ENCODE measurements around the gene PCDHA8. TPM values are rescaled to one million over a fixed set of nuclear protein-coding genes. Genes with fewer than 3 reads are reported as not detected.

Gene PCDHA8
- total RNA-seq, 1 donor from 2014 or later: 0.52 TPM

DNA sequence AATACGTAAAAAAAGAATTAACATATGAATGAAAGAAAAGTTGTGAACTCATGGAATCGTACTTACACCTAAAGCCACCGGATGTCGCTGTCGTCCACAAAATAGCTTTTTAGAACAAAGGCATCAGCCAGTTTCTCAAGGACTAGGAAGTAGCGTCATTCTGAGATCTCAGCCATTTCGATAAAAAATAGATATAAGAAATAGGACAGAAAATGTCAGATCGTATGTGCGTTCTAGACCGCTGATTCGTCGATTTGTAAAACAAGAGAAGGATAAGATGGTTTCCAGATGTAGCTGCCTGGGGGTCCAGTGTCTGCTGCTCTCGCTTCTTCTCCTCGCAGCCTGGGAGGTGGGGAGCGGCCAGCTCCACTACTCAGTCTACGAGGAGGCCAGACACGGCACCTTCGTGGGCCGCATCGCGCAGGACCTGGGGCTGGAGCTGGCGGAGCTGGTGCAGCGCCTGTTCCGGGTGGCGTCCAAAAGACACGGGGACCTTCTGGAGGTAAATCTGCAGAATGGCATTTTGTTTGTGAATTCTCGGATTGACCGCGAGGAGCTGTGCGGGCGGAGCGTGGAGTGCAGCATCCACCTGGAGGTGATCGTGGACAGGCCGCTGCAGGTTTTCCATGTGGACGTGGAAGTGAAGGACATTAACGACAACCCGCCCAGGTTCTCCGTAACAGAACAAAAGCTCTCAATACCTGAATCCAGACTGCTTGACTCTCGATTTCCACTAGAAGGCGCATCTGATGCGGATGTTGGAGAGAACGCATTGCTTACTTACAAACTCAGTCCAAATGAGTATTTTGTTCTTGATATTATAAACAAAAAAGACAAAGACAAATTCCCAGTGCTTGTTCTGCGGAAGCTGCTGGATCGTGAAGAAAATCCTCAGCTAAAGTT lies 15.0 kb downstream of the PCDHA8 start, which contains the start of gene PCDHA10:
Gene PCDHA10 (plus strand): TSS at position 126 of the 903 bp plus-strand sequence. CDS start 152 bp downstream, at position 278.
- Histone ChIP-seq H3K4me1 (ENCODE audit: control insufficient read depth in 3 of 3, insufficient read depth in 3 of 3, low read length in 3 of 3) (no peaks in the 10 kb centered on the region), H3K36me3 (ENCODE audit: control insufficient read depth in 3 of 3, insufficient read depth in 3 of 3, low read length in 3 of 3) (no peaks in the 10 kb centered on the region), H3K9ac (ENCODE audit: low read depth in 1 of 3, low read length in 3 of 3) (no peak within 1 kb of the TSS), H3K27ac (ENCODE audit: low read depth, low read length) (no peak within 1 kb of the TSS), H3K9me3 (ENCODE audit: control insufficient read depth in 3 of 3, low read length in 3 of 3) (peaks cover 2 to 13% (median 3%) of the 10 kb centered on the region in 3 donors), H3K4me3 (ENCODE audit: low read length in 3 of 3) (no peak within 1 kb of the TSS), H3K27me3 (ENCODE audit: control insufficient read depth in 3 of 3, insufficient read depth in 3 of 3, low read length in 3 of 3) (no peaks in the 10 kb centered on the region)

DNA sequence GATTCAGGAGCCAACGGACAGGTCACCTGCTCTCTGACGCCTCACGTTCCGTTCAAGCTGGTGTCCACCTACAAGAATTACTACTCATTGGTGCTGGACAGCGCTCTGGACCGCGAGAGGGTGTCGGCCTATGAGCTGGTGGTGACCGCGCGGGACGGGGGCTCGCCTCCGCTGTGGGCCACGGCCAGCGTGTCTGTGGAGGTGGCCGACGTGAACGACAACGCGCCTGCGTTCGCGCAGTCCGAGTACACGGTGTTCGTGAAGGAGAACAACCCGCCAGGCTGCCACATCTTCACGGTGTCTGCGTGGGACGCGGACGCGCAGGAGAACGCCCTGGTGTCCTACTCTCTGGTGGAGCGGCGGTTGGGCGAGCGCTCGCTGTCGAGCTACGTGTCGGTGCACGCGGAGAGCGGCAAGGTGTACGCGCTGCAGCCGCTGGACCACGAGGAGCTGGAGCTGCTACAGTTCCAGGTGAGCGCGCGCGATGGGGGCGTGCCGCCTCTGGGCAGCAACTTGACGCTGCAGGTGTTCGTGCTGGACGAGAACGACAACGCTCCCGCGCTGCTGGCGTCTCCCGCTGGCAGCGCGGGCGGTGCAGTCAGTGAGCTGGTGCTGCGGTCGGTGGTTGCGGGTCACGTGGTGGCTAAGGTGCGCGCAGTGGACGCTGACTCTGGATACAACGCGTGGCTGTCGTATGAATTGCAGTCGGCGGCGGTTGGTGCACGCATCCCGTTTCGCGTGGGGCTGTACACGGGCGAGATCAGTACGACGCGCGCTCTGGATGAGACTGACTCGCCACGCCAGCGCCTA lies 16.4 kb downstream of the PCDHA8 start:
- no peaks in the 10 kb centered on the region for H3K36me3 ChIP-seq (ENCODE audit: control insufficient read depth in 3 of 3, insufficient read depth in 3 of 3, low read length in 3 of 3)
- peaks cover 7 to 13% (median 12%) of the 10 kb centered on the region in 3 donors for H3K9me3 ChIP-seq (ENCODE audit: control insufficient read depth in 3 of 3, low read length in 3 of 3)
- H3K4me1 ChIP-seq (ENCODE audit: control insufficient read depth in 3 of 3, insufficient read depth in 3 of 3, low read length in 3 of 3): no peaks in the 10 kb centered on the region
- H3K9ac ChIP-seq (ENCODE audit: low read depth in 1 of 3, low read length in 3 of 3): no peak overlapping the region
- H3K4me3 ChIP-seq (ENCODE audit: low read length in 3 of 3): no peak overlapping the region
- H3K27ac ChIP-seq (ENCODE audit: low read depth, low read length): no peak overlapping the region
- no peaks in the 10 kb centered on the region for H3K27me3 ChIP-seq (ENCODE audit: control insufficient read depth in 3 of 3, insufficient read depth in 3 of 3, low read length in 3 of 3)

DNA sequence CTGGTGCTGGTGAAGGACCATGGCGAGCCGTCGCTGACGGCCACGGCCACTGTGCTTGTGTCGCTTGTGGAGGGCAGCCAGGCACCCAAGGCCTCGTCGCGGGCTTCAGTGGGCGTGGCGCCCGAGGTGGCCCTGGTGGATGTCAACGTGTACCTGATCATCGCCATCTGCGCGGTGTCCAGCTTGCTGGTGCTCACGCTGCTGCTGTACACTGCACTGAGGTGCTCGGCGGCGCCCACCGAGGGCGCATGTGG lies 16.9 kb downstream of the PCDHA8 start:
- Histone ChIP-seq H3K9me3 (ENCODE audit: control insufficient read depth in 3 of 3, low read length in 3 of 3) (peaks cover 7 to 19% (median 12%) of the 10 kb centered on the region in 3 donors), H3K4me3 (ENCODE audit: low read length in 3 of 3) (no peak overlapping the region), H3K36me3 (ENCODE audit: control insufficient read depth in 3 of 3, insufficient read depth in 3 of 3, low read length in 3 of 3) (no peaks in the 10 kb centered on the region), H3K4me1 (ENCODE audit: control insufficient read depth in 3 of 3, insufficient read depth in 3 of 3, low read length in 3 of 3) (no peaks in the 10 kb centered on the region), H3K9ac (ENCODE audit: low read depth in 1 of 3, low read length in 3 of 3) (no peak overlapping the region), H3K27me3 (ENCODE audit: control insufficient read depth in 3 of 3, insufficient read depth in 3 of 3, low read length in 3 of 3) (peaks cover 0 to under 1% (median 0%) of the 10 kb centered on the region in 3 donors), H3K27ac (ENCODE audit: low read depth, low read length) (no peak overlapping the region)

DNA sequence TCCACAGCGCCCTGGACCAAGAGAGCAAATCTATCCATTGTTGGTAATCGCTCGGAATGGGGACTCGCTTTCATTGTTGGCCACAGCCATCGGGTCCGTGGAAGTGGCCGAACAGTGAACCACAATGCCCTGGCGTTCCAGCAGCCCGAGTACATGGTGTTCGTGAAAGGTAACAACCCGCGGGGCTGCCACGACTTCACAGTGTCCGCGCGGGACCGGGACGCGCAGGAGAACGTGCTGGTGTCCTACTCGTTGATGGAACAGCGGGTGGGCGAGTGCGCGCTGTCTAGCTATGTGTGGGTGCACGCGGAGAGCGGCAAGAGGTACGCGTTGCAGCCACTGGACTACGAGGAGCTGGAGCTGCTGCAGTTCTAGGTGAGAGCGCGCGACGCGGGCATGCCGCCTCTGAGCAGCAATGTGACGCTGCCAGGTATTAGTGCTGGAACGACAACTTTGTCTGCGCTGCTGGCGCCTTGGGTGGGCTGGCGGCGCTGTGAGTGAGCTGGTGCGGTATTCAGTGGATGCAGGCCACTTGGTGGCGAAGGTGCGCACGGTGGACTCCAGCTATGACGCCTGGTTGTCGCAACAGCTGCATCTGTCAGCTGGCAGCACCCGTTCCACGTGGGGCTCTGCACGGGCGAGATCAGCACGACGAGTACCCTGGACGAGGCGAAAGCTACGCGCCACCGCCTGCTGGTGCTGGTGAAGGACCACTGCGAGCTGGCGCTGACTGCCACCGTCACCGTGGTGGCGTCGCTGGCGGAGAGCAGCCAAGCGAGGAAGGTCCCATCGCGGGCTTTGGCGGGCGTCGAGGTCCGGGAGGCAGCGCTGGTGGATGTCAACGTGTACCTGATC lies 21.7 kb downstream of the PCDHA8 start:
- no peaks in the 10 kb centered on the region for H3K36me3 ChIP-seq (ENCODE audit: control insufficient read depth in 3 of 3, insufficient read depth in 3 of 3, low read length in 3 of 3)
- peaks cover 5 to 11% (median 9%) of the 10 kb centered on the region in 3 donors for H3K9me3 ChIP-seq (ENCODE audit: control insufficient read depth in 3 of 3, low read length in 3 of 3)
- H3K27ac ChIP-seq (ENCODE audit: low read depth, low read length): no peak overlapping the region
- H3K9ac ChIP-seq (ENCODE audit: low read depth in 1 of 3, low read length in 3 of 3): no peak overlapping the region
- H3K27me3 ChIP-seq (ENCODE audit: control insufficient read depth in 3 of 3, insufficient read depth in 3 of 3, low read length in 3 of 3): peaks cover 0 to 5% (median 0%) of the 10 kb centered on the region in 3 donors
- H3K4me1 ChIP-seq (ENCODE audit: control insufficient read depth in 3 of 3, insufficient read depth in 3 of 3, low read length in 3 of 3): no peaks in the 10 kb centered on the region
- H3K4me3 ChIP-seq (ENCODE audit: low read length in 3 of 3): no peak overlapping the region

DNA sequence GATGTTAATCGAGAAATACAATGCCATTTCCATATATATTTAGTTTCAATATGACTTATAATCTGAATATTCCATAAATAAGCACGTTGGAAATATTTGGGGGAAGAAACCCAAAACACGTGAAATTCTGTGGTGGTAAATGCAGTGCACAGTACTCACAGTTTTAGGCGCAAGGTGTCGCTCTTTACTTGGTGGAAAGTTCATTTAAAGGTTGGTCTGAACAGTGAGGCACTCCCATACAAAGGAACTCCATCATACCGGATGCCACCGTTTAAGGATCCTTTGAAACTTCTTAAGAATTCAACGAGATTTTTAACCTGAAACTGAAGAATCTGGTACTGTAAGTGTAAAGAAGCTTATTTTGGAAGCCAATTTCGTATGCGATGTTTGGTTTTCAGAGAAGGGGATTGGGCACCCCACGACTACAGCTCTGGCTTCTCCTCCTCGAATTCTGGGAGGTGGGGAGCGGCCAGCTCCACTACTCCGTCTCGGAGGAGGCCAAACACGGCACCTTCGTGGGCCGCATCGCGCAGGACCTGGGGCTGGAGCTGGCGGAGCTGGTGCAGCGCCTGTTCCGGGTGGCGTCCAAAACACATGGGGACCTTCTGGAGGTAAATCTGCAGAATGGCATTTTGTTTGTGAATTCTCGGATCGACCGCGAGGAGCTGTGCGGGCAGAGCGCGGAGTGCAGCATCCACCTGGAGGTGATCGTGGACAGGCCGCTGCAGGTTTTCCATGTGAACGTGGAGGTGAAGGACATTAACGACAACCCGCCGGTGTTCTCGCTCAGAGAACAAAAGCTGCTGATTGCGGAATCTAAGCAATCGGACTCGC lies 28.0 kb downstream of the PCDHA8 start, which contains the start of gene PCDHA11:
Gene PCDHA11 (plus strand): TSS at position 237 of the 834 bp plus-strand sequence. CDS start 147 bp downstream, at position 384.
- Histone ChIP-seq H3K9ac (ENCODE audit: low read depth in 1 of 3, low read length in 3 of 3) (no peak within 1 kb of the TSS), H3K27ac (ENCODE audit: low read depth, low read length) (no peak within 1 kb of the TSS), H3K4me3 (ENCODE audit: low read length in 3 of 3) (no peak within 1 kb of the TSS), H3K36me3 (ENCODE audit: control insufficient read depth in 3 of 3, insufficient read depth in 3 of 3, low read length in 3 of 3) (no peaks in the 10 kb centered on the region), H3K4me1 (ENCODE audit: control insufficient read depth in 3 of 3, insufficient read depth in 3 of 3, low read length in 3 of 3) (no peaks in the 10 kb centered on the region), H3K9me3 (ENCODE audit: control insufficient read depth in 3 of 3, low read length in 3 of 3) (peaks cover 3 to 11% (median 3%) of the 10 kb centered on the region in 3 donors), H3K27me3 (ENCODE audit: control insufficient read depth in 3 of 3, insufficient read depth in 3 of 3, low read length in 3 of 3) (peaks cover 0 to 4% (median 0%) of the 10 kb centered on the region in 3 donors)

DNA sequence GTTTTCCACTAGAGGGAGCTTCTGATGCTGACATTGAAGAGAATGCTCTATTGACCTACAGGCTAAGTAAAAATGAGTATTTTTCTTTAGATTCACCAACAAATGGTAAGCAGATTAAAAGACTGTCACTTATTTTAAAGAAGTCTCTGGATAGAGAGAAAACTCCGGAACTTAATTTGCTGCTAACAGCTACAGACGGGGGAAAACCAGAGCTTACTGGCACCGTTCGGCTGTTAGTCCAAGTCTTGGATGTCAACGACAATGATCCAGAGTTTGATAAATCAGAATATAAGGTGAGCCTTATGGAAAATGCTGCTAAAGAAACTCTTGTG lies 28.5 kb downstream of the PCDHA8 start:
- Histone ChIP-seq H3K9me3 (ENCODE audit: control insufficient read depth in 3 of 3, low read length in 3 of 3) (peaks cover 3 to 11% (median 3%) of the 10 kb centered on the region in 3 donors), H3K36me3 (ENCODE audit: control insufficient read depth in 3 of 3, insufficient read depth in 3 of 3, low read length in 3 of 3) (no peaks in the 10 kb centered on the region), H3K27me3 (ENCODE audit: control insufficient read depth in 3 of 3, insufficient read depth in 3 of 3, low read length in 3 of 3) (peaks cover 0 to 4% (median 0%) of the 10 kb centered on the region in 3 donors), H3K4me3 (ENCODE audit: low read length in 3 of 3) (no peak overlapping the region), H3K4me1 (ENCODE audit: control insufficient read depth in 3 of 3, insufficient read depth in 3 of 3, low read length in 3 of 3) (no peaks in the 10 kb centered on the region), H3K9ac (ENCODE audit: low read depth in 1 of 3, low read length in 3 of 3) (no peak overlapping the region), H3K27ac (ENCODE audit: low read depth, low read length) (no peak overlapping the region)

DNA sequence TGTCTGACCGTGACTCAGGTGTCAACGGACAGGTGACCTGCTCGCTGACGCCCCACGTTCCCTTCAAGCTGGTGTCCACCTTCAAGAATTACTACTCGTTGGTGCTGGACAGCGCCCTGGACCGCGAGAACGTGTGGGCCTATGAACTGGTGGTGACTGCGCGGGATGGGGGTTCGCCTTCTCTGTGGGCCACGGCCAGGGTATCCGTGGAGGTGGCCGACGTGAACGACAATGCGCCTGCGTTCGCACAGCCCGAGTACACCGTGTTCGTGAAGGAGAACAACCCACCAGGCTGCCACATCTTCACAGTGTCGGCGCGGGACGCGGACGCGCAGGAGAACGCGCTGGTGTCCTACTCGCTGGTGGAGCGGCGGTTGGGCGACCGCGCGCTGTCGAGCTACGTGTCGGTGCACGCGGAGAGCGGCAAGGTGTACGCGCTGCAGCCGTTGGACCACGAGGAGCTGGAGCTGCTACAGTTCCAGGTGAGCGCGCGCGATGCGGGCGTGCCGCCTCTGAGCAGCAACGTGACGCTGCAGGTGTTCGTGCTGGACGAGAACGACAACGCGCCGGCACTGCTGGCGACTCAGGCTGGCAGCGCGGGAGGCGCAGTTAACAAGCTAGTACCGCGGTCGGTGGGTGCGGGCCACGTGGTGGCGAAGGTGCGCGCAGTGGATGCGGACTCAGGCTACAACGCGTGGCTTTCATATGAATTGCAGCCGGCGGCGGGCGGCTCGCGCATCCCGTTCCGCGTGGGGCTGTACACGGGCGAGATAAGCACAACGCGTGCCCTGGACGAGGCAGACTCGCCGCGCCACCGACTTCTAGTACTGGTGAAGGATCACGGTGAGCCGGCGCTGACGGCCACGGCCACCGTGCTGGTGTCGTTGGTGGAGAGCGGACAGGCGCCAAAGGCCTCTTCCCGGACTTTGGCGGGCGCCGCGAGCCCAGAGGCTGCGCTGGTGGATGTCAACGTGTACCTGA lies 29.5 kb downstream of the PCDHA8 start:
- Histone ChIP-seq H3K9ac (ENCODE audit: low read depth in 1 of 3, low read length in 3 of 3) (no peak overlapping the region), H3K27ac (ENCODE audit: low read depth, low read length) (no peak overlapping the region), H3K36me3 (ENCODE audit: control insufficient read depth in 3 of 3, insufficient read depth in 3 of 3, low read length in 3 of 3) (no peaks in the 10 kb centered on the region), H3K27me3 (ENCODE audit: control insufficient read depth in 3 of 3, insufficient read depth in 3 of 3, low read length in 3 of 3) (peaks cover 0 to 8% (median 6%) of the 10 kb centered on the region in 3 donors), H3K4me1 (ENCODE audit: control insufficient read depth in 3 of 3, insufficient read depth in 3 of 3, low read length in 3 of 3) (no peaks in the 10 kb centered on the region), H3K9me3 (ENCODE audit: control insufficient read depth in 3 of 3, low read length in 3 of 3) (peaks cover 3 to 11% (median 3%) of the 10 kb centered on the region in 3 donors), H3K4me3 (ENCODE audit: low read length in 3 of 3) (peak overlapping the region in 1 of 3 donors; percentile 13)

Data from skeletal muscle tissue (tissue), 4 donors.